ENCODE results near the gene XKR3. TPM values are rescaled to one million over a fixed set of nuclear protein-coding genes. Genes with fewer than 3 reads are reported as not detected.
"Not testable (repeated sequence)": the region's sequence is repeated elsewhere in the genome, so short reads cannot be mapped to it uniquely, and the experiment has no call there.

The XKR3 gene
- not detected for total RNA-seq

DNA sequence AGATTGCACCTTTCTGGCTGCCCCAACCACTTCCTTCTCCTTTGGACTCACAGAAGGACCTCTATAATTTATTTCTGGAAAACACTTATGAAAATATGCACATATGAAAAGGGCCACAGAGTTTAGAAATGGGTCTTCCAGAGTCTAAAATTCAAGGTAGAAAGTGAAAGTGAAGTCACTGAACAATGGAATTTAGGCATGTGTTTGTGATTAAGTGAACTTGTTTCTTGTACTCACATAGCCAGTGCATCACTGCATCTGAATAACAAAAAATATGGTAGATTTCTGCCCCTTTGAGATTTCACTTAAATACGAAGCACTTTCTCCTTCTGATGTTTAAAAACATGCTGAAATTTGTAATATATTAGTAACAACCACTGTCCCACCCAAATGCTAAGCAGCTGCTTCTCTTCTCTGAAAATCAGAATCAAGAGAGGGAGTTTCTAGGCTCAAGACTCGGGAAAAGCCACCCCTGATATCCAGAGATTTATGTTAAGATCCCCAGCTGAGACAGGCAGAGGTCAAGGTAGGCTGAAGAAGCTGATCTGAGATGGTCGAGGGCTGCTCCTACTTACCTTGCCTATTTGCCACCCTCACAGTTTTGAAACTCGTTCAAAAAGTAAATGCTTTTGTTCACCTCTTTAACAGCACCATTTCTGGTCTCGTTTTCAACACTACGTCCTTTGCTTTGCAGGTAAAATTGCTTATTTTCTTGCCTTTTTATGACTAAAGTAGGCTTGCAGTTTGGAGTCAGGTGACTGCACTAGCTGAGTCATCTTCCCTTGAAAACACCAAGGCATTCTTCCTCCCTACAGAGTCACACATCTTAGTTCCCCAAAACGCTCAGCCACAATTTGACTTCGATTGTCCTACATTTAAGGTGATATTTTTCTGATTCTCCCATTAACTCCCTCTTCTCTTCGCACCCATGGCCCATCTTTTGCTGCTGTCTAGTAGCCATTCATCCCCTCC lies at the start of gene XKR3:
Gene XKR3 (minus strand): TSS at position 696 of the 972 bp plus-strand sequence. CDS start 17,338 bp downstream, outside the sequence.
- Mint-ChIP-seq H3K36me3 (ENCODE audit: low read depth) (no peaks in the 10 kb centered on the region), H3K4me3 (peak within 1 kb of the TSS; percentile 53), H3K9me3 (no peaks in the 10 kb centered on the region), H3K27me3 (peaks cover 4% of the 10 kb centered on the region), H3K27ac (peak within 1 kb of the TSS; percentile 1), H3K4me1 (peaks cover 18% of the 10 kb centered on the region)
- peak; percentile 68 for ATAC-seq (replicated peaks)

- not testable (repeated sequence) for H3K4me3 Mint-ChIP-seq; H3K4me1 Mint-ChIP-seq; H3K36me3 Mint-ChIP-seq (ENCODE audit: low read depth); H3K27ac Mint-ChIP-seq; ATAC-seq (replicated peaks); H3K9me3 Mint-ChIP-seq; H3K27me3 Mint-ChIP-seq
Observed at GRCh38 chr22:16869640-16870039, 44.4 kb upstream of the XKR3 start.

DNA sequence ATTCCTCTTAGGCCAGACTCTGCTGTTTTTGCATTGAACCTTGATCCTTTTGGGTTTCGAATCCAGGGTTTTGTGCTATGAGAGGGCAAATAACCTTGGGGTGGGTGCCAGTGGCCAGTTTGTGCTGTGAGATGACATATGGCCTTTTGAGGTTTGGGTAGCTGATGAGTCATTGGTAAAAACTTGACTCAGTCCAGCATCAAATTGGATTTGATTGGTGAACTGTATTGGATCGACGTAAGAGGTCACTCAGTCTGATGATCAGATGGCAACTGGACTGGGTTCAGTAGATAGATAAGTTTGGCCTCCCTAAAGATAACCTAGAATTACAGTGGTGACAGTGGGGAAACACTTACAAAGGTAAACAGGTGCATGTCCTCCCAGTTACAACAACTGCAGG lies 41.0 kb upstream of the XKR3 start:
- H3K27ac Mint-ChIP-seq = no peak overlapping the region
- no peak overlapping the region for H3K4me3 Mint-ChIP-seq
- no peaks in the 10 kb centered on the region for H3K36me3 Mint-ChIP-seq (ENCODE audit: low read depth)
- no peaks in the 10 kb centered on the region for H3K4me1 Mint-ChIP-seq
- ATAC-seq (replicated peaks) = no peak
- peaks cover 9% of the 10 kb centered on the region for H3K27me3 Mint-ChIP-seq
- H3K9me3 Mint-ChIP-seq = no peaks in the 10 kb centered on the region

- peaks cover 24% of the 10 kb centered on the region for H3K27me3 Mint-ChIP-seq
- not testable (repeated sequence) for ATAC-seq (replicated peaks); H3K27ac Mint-ChIP-seq; H3K4me1 Mint-ChIP-seq; H3K9me3 Mint-ChIP-seq; H3K4me3 Mint-ChIP-seq; H3K36me3 Mint-ChIP-seq (ENCODE audit: low read depth)
Observed at GRCh38 chr22:16856851-16857250, 31.6 kb upstream of the XKR3 start.

GRCh38 chr22:16854631-16855030 lies 29.4 kb upstream of the XKR3 start:
- no peak for ATAC-seq (replicated peaks)
- peaks cover 23% of the 10 kb centered on the region for H3K27me3 Mint-ChIP-seq
- no peaks in the 10 kb centered on the region for H3K4me1 Mint-ChIP-seq
- no peaks in the 10 kb centered on the region for H3K9me3 Mint-ChIP-seq
- no peaks in the 10 kb centered on the region for H3K36me3 Mint-ChIP-seq (ENCODE audit: low read depth)
- no peak overlapping the region for H3K27ac Mint-ChIP-seq
- H3K4me3 Mint-ChIP-seq = no peak overlapping the region

DNA sequence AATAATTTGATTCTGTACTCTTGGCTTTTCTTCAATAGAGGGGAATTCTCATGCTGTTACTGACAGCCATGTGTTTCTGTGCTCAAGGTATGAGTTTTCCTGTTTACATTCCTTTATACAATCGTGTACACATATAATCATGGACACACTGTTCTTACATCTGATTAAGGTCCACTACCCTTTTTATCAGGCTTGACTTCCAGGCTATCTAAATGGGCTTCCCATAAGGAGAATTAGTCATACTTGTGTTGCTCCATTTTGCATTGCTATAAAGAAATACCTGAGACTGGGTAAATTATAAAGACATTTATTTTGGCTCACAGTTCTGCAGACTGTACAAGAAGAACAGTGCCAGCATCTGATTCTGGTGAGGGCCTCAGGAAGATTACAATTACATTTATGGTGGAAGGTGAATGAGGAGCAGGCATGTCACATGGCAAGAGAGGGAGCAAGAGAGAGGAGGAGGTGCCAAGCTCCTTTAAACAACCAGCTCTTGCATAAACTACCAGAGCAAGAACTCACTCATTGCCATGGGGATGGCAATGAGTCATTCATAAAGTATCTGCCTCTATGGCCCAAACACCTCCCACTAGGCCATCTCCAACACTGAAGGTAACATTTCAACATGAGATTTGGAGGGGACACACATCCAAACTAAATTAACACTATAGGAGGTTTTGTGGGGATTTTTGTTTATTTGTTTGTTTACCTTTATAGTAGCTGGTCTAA lies 26.2 kb upstream of the XKR3 start:
- H3K4me1 Mint-ChIP-seq; ATAC-seq (replicated peaks); H3K4me3 Mint-ChIP-seq; H3K27ac Mint-ChIP-seq; H3K9me3 Mint-ChIP-seq; H3K36me3 Mint-ChIP-seq (ENCODE audit: low read depth): not testable (repeated sequence)
- peaks cover 23% of the 10 kb centered on the region for H3K27me3 Mint-ChIP-seq

- Mint-ChIP-seq H3K27me3 (peaks cover 21% of the 10 kb centered on the region), H3K4me1 (no peaks in the 10 kb centered on the region), H3K9me3 (peaks cover 4% of the 10 kb centered on the region), H3K36me3 (ENCODE audit: low read depth) (no peaks in the 10 kb centered on the region), H3K27ac (no peak overlapping the region), H3K4me3 (no peak overlapping the region)
- ATAC-seq (replicated peaks) = no peak
Observed at GRCh38 chr22:16847271-16847670, 22.1 kb upstream of the XKR3 start.

GRCh38 chr22:16845881-16846280 lies 20.7 kb upstream of the XKR3 start:
- no peak for ATAC-seq (replicated peaks)
- Mint-ChIP-seq H3K4me3 (no peak overlapping the region), H3K9me3 (peaks cover 4% of the 10 kb centered on the region), H3K27ac (no peak overlapping the region), H3K36me3 (ENCODE audit: low read depth) (no peaks in the 10 kb centered on the region), H3K4me1 (no peaks in the 10 kb centered on the region), H3K27me3 (peaks cover 14% of the 10 kb centered on the region)

DNA sequence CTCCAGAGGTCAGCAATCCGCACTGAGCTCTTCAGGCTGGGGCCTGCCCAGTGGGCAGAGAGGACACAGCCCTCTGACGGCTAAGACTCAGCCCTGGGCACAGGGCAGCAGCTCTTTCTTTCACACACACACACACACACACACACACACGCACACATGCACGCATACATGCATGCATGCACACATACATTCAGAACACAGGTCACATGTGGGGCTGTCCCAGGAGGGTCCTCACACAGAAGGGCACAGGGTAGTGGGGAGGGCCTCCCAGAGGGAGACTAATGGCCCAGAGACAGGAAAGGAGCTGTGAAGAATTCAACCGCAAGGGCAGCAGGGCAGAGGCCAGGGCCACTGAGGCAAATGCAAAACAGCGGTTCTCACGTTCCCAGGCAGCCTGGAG lies 20.3 kb upstream of the XKR3 start:
- H3K4me1 Mint-ChIP-seq = no peaks in the 10 kb centered on the region
- H3K36me3 Mint-ChIP-seq (ENCODE audit: low read depth) = no peaks in the 10 kb centered on the region
- ATAC-seq (replicated peaks) = no peak
- peaks cover 14% of the 10 kb centered on the region for H3K27me3 Mint-ChIP-seq
- peaks cover 4% of the 10 kb centered on the region for H3K9me3 Mint-ChIP-seq
- H3K4me3 Mint-ChIP-seq = no peak overlapping the region
- no peak overlapping the region for H3K27ac Mint-ChIP-seq

GRCh38 chr22:16844529-16844928 lies 19.3 kb upstream of the XKR3 start:
- Mint-ChIP-seq H3K27ac (no peak overlapping the region), H3K27me3 (peaks cover 14% of the 10 kb centered on the region), H3K4me3 (no peak overlapping the region), H3K9me3 (peaks cover 4% of the 10 kb centered on the region), H3K4me1 (no peaks in the 10 kb centered on the region), H3K36me3 (ENCODE audit: low read depth) (no peaks in the 10 kb centered on the region)
- no peak for ATAC-seq (replicated peaks)

- peaks cover 21% of the 10 kb centered on the region for H3K27me3 Mint-ChIP-seq
- H3K36me3 Mint-ChIP-seq (ENCODE audit: low read depth) = no peaks in the 10 kb centered on the region
- ATAC-seq (replicated peaks) = no peak
- H3K27ac Mint-ChIP-seq = no peak overlapping the region
- H3K9me3 Mint-ChIP-seq = no peaks in the 10 kb centered on the region
- H3K4me1 Mint-ChIP-seq = no peaks in the 10 kb centered on the region
- no peak overlapping the region for H3K4me3 Mint-ChIP-seq
Observed at GRCh38 chr22:16838073-16838472, 12.9 kb upstream of the XKR3 start.

DNA sequence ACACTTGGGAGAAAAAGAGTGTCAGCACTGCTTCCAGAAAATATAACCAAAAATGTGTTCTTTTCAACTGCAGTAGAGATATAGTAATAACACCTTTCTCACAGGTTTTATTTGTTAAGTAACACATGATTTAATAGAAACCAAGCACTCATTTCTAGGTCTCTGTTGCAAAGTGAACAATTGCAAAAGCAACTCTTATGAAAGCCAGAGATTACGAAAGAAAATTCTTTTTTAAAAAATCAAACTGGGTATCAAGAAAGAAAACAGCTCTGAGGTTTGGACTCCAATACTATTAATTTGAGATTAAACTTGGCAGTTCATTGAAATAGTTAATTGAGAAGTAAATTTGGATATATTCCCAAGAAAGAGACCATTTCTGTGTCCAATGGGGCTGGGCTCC lies 9.8 kb upstream of the XKR3 start:
- Mint-ChIP-seq H3K4me3 (no peak overlapping the region), H3K27ac (no peak overlapping the region), H3K27me3 (peaks cover 25% of the 10 kb centered on the region), H3K36me3 (ENCODE audit: low read depth) (no peaks in the 10 kb centered on the region), H3K4me1 (no peaks in the 10 kb centered on the region), H3K9me3 (no peaks in the 10 kb centered on the region)
- ATAC-seq (replicated peaks) = no peak

DNA sequence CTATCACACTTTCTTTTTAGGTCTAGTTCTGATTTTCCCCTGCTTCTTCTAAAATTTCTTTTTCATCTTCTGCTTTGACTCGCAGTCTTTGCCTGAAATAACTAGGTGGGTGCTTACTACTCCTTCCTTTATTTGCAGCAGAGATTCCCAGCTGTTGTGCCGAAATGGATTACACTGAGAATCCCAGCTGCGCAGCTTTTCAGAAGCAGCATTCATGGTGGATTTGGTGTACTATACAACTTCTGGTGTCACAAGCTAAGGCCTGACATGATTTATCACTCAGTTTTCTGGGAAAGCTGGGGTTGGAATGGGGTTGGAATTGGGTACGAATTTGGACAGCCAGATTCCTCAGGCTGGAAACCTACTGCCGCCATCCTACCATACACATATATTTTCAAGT lies 6.0 kb upstream of the XKR3 start:
- no peaks in the 10 kb centered on the region for H3K9me3 Mint-ChIP-seq
- no peaks in the 10 kb centered on the region for H3K4me1 Mint-ChIP-seq
- H3K27me3 Mint-ChIP-seq = peaks cover 21% of the 10 kb centered on the region
- no peak overlapping the region for H3K4me3 Mint-ChIP-seq
- no peak for ATAC-seq (replicated peaks)
- no peaks in the 10 kb centered on the region for H3K36me3 Mint-ChIP-seq (ENCODE audit: low read depth)
- no peak overlapping the region for H3K27ac Mint-ChIP-seq

DNA sequence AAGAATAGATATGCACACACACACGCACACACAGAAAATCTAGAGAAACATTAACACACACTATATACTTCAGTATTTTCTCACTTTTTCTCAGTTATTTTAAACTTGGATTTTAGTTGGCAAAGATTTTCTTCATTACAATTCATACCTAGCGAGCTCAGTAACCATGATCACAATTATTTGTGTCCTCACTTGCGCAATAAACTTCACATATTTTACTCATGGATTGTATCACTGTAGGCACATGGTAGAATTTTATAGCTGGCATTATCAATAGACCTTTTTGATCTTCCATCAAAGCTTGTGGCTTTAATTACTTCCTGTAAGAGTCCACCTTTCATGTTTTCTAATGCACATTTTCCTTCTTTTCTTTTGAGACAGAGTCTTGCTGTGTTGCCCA lies 4.8 kb upstream of the XKR3 start:
- Mint-ChIP-seq H3K9me3 (no peaks in the 10 kb centered on the region), H3K36me3 (ENCODE audit: low read depth) (no peaks in the 10 kb centered on the region), H3K27ac (no peak overlapping the region), H3K4me1 (peaks cover 7% of the 10 kb centered on the region), H3K4me3 (no peak overlapping the region), H3K27me3 (peaks cover 15% of the 10 kb centered on the region)
- no peak for ATAC-seq (replicated peaks)

DNA sequence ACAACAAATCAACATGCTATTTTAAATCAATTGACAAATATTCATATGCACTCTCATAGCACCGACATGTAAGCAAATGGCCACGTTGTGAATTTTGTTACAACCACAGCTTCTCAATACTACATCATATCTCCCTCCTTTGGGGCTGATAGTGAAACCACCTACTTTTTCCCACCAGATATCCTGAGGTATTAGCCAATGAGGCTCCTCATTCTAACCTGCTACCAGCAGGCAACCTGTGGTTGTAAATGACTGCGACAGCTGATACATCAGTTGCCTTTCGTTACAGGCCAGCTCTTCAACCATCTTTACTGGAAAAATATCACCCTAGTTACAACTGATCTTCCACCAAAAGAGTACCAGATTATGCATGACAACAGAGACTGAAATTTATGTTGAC lies 3.7 kb upstream of the XKR3 start:
- Mint-ChIP-seq H3K4me1 (peaks cover 18% of the 10 kb centered on the region), H3K27me3 (peaks cover 8% of the 10 kb centered on the region), H3K27ac (no peak overlapping the region), H3K4me3 (no peak overlapping the region), H3K9me3 (no peaks in the 10 kb centered on the region), H3K36me3 (ENCODE audit: low read depth) (no peaks in the 10 kb centered on the region)
- ATAC-seq (replicated peaks) = no peak

All from activated T-helper 17 cell treated with anti-CD3 and anti-CD28 coated beads, Interleukin-2, amount 50 U/mL, for 72 hours (primary cell).